OCI-LY7 (cell line): Measurements from ENCODE around the gene PIERCE2.

Source experiments
- EZH2phosphoT487 ChIP-seq: fragments of 200-600 bp; sonication (generic); IDR thresholded peaks from 2 replicates; pipeline ENCODE4 v1.6.1; 2018; ENCODE audit warnings: low read depth, borderline replicate concordance, mild to moderate bottlenecking, mixed run types, antibody characterized with exemption, low read length, moderate library complexity, mixed read lengths
- TF ChIP-seq, protein P1 (sequence below): fragments of 200-600 bp; sonication (generic); conservative IDR thresholded peaks from 2 replicates; pipeline ENCODE4 v1.5.1; 2014; ENCODE audit warnings: mild to moderate bottlenecking, antibody characterized with exemption, low read length, moderate library complexity, mixed read lengths

DNA sequence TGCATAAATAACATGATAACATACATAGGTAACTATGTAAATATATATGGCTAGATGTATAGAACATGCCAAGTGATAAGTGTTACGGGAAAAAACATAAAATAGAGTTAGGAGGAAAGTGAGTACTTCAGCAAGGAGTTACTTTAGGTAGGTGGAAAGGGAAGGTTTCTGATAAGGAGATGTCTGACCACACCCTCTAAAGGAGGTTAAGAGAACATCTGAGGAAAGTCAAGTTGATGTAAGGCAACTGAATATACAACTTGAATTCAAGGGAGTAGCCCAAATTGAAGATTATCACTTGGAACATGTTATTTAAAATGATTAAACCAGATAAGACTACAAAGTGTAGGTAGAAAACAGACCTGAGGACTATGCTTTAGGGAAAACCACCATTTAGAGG, 13.8 kb downstream of the PIERCE2 start:
- TF ChIP-seq, protein P1, sequence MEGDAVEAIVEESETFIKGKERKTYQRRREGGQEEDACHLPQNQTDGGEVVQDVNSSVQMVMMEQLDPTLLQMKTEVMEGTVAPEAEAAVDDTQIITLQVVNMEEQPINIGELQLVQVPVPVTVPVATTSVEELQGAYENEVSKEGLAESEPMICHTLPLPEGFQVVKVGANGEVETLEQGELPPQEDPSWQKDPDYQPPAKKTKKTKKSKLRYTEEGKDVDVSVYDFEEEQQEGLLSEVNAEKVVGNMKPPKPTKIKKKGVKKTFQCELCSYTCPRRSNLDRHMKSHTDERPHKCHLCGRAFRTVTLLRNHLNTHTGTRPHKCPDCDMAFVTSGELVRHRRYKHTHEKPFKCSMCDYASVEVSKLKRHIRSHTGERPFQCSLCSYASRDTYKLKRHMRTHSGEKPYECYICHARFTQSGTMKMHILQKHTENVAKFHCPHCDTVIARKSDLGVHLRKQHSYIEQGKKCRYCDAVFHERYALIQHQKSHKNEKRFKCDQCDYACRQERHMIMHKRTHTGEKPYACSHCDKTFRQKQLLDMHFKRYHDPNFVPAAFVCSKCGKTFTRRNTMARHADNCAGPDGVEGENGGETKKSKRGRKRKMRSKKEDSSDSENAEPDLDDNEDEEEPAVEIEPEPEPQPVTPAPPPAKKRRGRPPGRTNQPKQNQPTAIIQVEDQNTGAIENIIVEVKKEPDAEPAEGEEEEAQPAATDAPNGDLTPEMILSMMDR = no peak
- no peak for TF ChIP-seq EZH2phosphoT487
